ENCODE data around the gene ANKHD1. TPM values are rescaled to one million over a fixed set of nuclear protein-coding genes. Genes with fewer than 3 reads are reported as not detected.

Gene ANKHD1
- total and polyA plus RNA-seq, 9 of the 15 experiments (the other 6 are each of a cell fraction or from before 2014, with no cell fraction given), result 38.9 to 138 (median 78.7) TPM

GRCh38 chr5:140400730-140401361 is 787 bp upstream of the ANKHD1 start:
- FAIRE-seq, result no peak
- H3K4me3 ChIP-seq, result peak overlapping the region; percentile 59
- peak overlapping the region; percentile 95 for H3K27ac ChIP-seq (ENCODE audit: extremely low read depth, low read depth, low read length)
- no peaks in the 10 kb centered on the region for H3K27me3 ChIP-seq (ENCODE audit: control insufficient read depth in 2 of 2, insufficient read depth in 2 of 2, low read length in 2 of 2)
- peak overlapping the region; percentile 98 for H3K4me2 ChIP-seq (ENCODE audit: insufficient read depth, low read length)
- peak; percentile 86 to 98 (median 90) for DNase-seq (ENCODE audit: extremely low read depth in 1 of 4, low spot score in 3 of 4)
- ChIA-PET POLR2A (interaction anchor here (0.5 to 2.8 kb wide), 28 partner anchors 8 to 1269 kb away, joined by 3 to 18 read pairs (median 4); partner anchors contain the start of genes HARS1, HARS2, IK and NDUFA2), CTCF (ENCODE audit: low intra/inter-chr PET ratio) (no interaction called here)
- WGBS (ENCODE audit: insufficient coverage, low coverage, missing lambda C conversion rate), result 1% methylated on average over 51 of the region's 54 CpGs
- peaks cover 16% of the 10 kb centered on the region; the same call in 1 of the 3 replicates for H3K36me3 ChIP-seq (ENCODE audit: control insufficient read depth, insufficient read depth, low read length)
- H3K79me2 ChIP-seq (ENCODE audit: control insufficient read depth, insufficient read depth, low read length), result peaks cover 72% of the 10 kb centered on the region
- peak overlapping the region; percentile 100 for H2AFZ ChIP-seq (ENCODE audit: low read depth, low read length)
- peaks cover 32% of the 10 kb centered on the region for H4K20me1 ChIP-seq (replicated peaks; ENCODE audit: control insufficient read depth, insufficient read depth, low read length)
- intact Hi-C loops (cut with micrococcal nuclease) (loop anchor here (2.0 to 5.0 kb wide), 5 partner anchors 156 to 318 kb away; partner anchors contain the start of genes SRA1, TMCO6 and WDR55), in situ Hi-C loops (cut with MboI) (no loop called here)
- H3K9me3 ChIP-seq (replicated peaks; ENCODE audit: control insufficient read depth, insufficient read depth, low read depth, low read length), result no peaks in the 10 kb centered on the region
- H3K9me1 ChIP-seq (ENCODE audit: control insufficient read depth, insufficient read depth, low read length), result no peaks in the 10 kb centered on the region
- peaks cover 12 to 18% of the 10 kb centered on the region in 2 experiments; a peak in 4 of 5 replicates for H3K4me1 ChIP-seq (replicated peaks in 1 of 2; ENCODE audit: control insufficient read depth in 2 of 2, insufficient read depth in 2 of 2, low read length in 2 of 2)
- peak; percentile 85 for ATAC-seq
- no TSS peak for BruUV-seq (replicated peaks)
- peak overlapping the region; percentile 92 to 99 for H3K9ac ChIP-seq (ENCODE audit: insufficient read depth in 1 of 2, low read depth in 2 of 2, low read length in 2 of 2)
- TF ChIP-seq RAD21 (CRISPR knock-in tag; conservative IDR thresholded peaks at IDR 0.05 in 1 of 2, IDR thresholded peaks at IDR 0.05 in 1 of 2) (no peak; a peak in 1 of 4 replicates), ATF1 (CRISPR knock-in tag; IDR thresholded peaks at IDR 0.05) (no peak), ATF1 (tag; IDR thresholded peaks at IDR 0.05) (no peak), BHLHE40 (IDR thresholded peaks at IDR 0.05; ENCODE audit: low read length) (no peak), THRA (IDR thresholded peaks at IDR 0.05) (no peak), ZBTB7A (IDR thresholded peaks at IDR 0.05; ENCODE audit: borderline replicate concordance, control insufficient read depth, low read depth, low read length) (peak; percentile 58; the same call in 1 of the 2 replicates), HMGXB4 (CRISPR knock-in tag; IDR thresholded peaks at IDR 0.05) (peak; percentile 96; the same call in 1 of the 2 replicates), NFXL1 (CRISPR knock-in tag; IDR thresholded peaks at IDR 0.05) (no peak), CCAR2 (IDR thresholded peaks at IDR 0.05; ENCODE audit: low read depth, low read length) (no peak), HNRNPL (IDR thresholded peaks at IDR 0.05; ENCODE audit: low read depth, low read length) (no peak), HNRNPUL1 (IDR thresholded peaks at IDR 0.05; ENCODE audit: low read length) (no peak), SRSF3 (IDR thresholded peaks at IDR 0.05; ENCODE audit: insufficient read depth, low read length) (no peak), NCOA1 (IDR thresholded peaks at IDR 0.05; ENCODE audit: low read depth) (peak; percentile 97), NR2C2 (CRISPR knock-in tag; IDR thresholded peaks at IDR 0.05) (peak; percentile 75; the same call in 1 of the 2 replicates), NR2C2 (tag; IDR thresholded peaks at IDR 0.05) (no peak), HDAC1 (IDR thresholded peaks at IDR 0.05) (peak in 1 of 2 experiments; percentile 98; a peak in 2 of 4 replicates), ZBED1 (IDR thresholded peaks at IDR 0.05) (no peak), FOXA3 (CRISPR knock-in tag; conservative IDR thresholded peaks at IDR 0.05 in 1 of 2, IDR thresholded peaks at IDR 0.05 in 1 of 2) (peak in 1 of 2 experiments; percentile 91; a peak in 2 of 4 replicates), SRSF1 (IDR thresholded peaks at IDR 0.05; ENCODE audit: low read depth, low read length) (no peak), SMARCA4 (IDR thresholded peaks at IDR 0.05) (no peak), JUNB (CRISPR knock-in tag; conservative IDR thresholded peaks at IDR 0.05) (no peak)
